ENCODE data around the gene MSLN. TPM values are rescaled to one million over a fixed set of nuclear protein-coding genes. Genes with fewer than 3 reads are reported as not detected.
A peak's percentile ranks its signal among the peaks of the same experiment; 100 is the strongest.

The MSLN gene
- polyA plus RNA-seq, 2 of the 4 experiments (the other 2 are of a cell fraction) = 2.4 to 3.6 TPM

- Histone ChIP-seq H3K4me3 (peak overlapping the region; percentile 60; the same call in 2 of the 3 replicates), H3K9me3 (no peaks in the 10 kb centered on the region), H3K4me2 (peak overlapping the region; percentile 100), H3K27ac (peak overlapping the region; percentile 89 to 91; a peak in 5 of 6 replicates), H3K4me1 (peaks cover 13% of the 10 kb centered on the region)
- TF ChIP-seq HMGXB4 (CRISPR knock-in tag; IDR thresholded peaks at IDR 0.05; ENCODE audit: borderline replicate concordance) (no peak), PBX3 (IDR thresholded peaks at IDR 0.05) (peak; percentile 4; the same call in 1 of the 2 replicates)
- no peak for ATAC-seq
- FAIRE-seq = no peak
- POLR2A ChIA-PET = interaction anchor here (1.3 to 3.1 kb wide), 3 partner anchors 8 to 14 kb away, joined by 3 to 15 read pairs (median 12); partner anchors contain the start of genes ANTKMT and METRN
- DNase-seq (ENCODE audit: low read depth in 1 of 2, low spot score in 1 of 2) = no peak
- CTCF ChIA-PET = interaction anchor here (1.1 to 28.0 kb wide), 5 partner anchors 12 to 60 kb away, joined by 3 to 656 read pairs (median 14); partner anchors contain the start of genes ANTKMT, CCDC78, CHTF18 and CIAO3
- 79% methylated on average over 23 of the region's 55 CpGs for WGBS (ENCODE audit: missing lambda C conversion rate)
Measured at GRCh38 chr16:728890-729744, 31.4 kb upstream of the MSLN start.

- no peak for TF ChIP-seq KDM5A (IDR thresholded peaks at IDR 0.05)
- ChIA-PET POLR2A (interaction anchor here (1.0 to 3.1 kb wide), 3 partner anchors 9 to 77 kb away, joined by 3 to 15 read pairs (median 6); partner anchors contain the start of genes ANTKMT and METRN), CTCF (interaction anchor here (1.3 to 28.0 kb wide), 5 partner anchors 11 to 56 kb away, joined by 3 to 656 read pairs (median 14); partner anchors contain the start of genes ANTKMT, CCDC78, CIAO3 and FBXL16)
- H3K4me1 ChIP-seq = peaks cover 13% of the 10 kb centered on the region
- ATAC-seq (no peak), DNase-seq (ENCODE audit: low read depth in 1 of 2, low spot score in 1 of 2) (no peak), FAIRE-seq (no peak)
- WGBS (ENCODE audit: missing lambda C conversion rate) = 95% methylated on average over 27 of the region's 37 CpGs
- H3K9me3 ChIP-seq = no peaks in the 10 kb centered on the region
- no peak overlapping the region for H3K4me2 ChIP-seq
- H3K4me3 ChIP-seq = no peak overlapping the region
- no peak overlapping the region for H3K27ac ChIP-seq
Measured at GRCh38 chr16:729768-730665, 30.5 kb upstream of the MSLN start.

- ChIA-PET POLR2A (interaction anchor here (1.0 to 3.1 kb wide), 3 partner anchors 10 to 76 kb away, joined by 3 to 15 read pairs (median 6); partner anchors contain the start of genes ANTKMT and METRN), CTCF (interaction anchor here (0.9 to 28.0 kb wide), 6 partner anchors 10 to 55 kb away, joined by 3 to 656 read pairs (median 30); partner anchors contain the start of genes ANTKMT, CCDC78, CIAO3 and FBXL16)
- TF ChIP-seq FOXS1 (CRISPR knock-in tag; IDR thresholded peaks at IDR 0.05) = no peak
- no peak for TF ChIP-seq RFX5 (IDR thresholded peaks at IDR 0.05)
- no peak for TF ChIP-seq CBX8 (IDR thresholded peaks at IDR 0.05)
- no peak for TF ChIP-seq HOXB13 (CRISPR knock-in tag; IDR thresholded peaks at IDR 0.05; ENCODE audit: low read depth)
- Histone ChIP-seq H3K27ac (no peak overlapping the region), H3K4me3 (no peak overlapping the region), H3K4me2 (no peak overlapping the region), H3K9me3 (no peaks in the 10 kb centered on the region), H3K4me1 (peaks cover 13% of the 10 kb centered on the region)
- WGBS (ENCODE audit: missing lambda C conversion rate) = 83% methylated on average over 9 of the region's 22 CpGs
- FAIRE-seq = no peak
- no peak for DNase-seq (ENCODE audit: low read depth in 1 of 2, low spot score in 1 of 2)
- ATAC-seq = no peak
Measured at GRCh38 chr16:730666-731509, 29.6 kb upstream of the MSLN start.

- Histone ChIP-seq H3K4me1 (peaks cover 6% of the 10 kb centered on the region; the same call in 1 of the 3 replicates), H3K4me2 (no peak overlapping the region), H3K9me3 (no peaks in the 10 kb centered on the region), H3K4me3 (no peak overlapping the region), H3K27ac (no peak overlapping the region)
- WGBS (ENCODE audit: missing lambda C conversion rate) = 92% methylated on average over 12 of the region's 12 CpGs
- no peak for DNase-seq (ENCODE audit: low read depth in 1 of 2, low spot score in 1 of 2)
- ATAC-seq = no peak
- CTCF ChIA-PET = interaction anchor here (0.8 to 28.0 kb wide), 7 partner anchors 8 to 53 kb away, joined by 3 to 656 read pairs (median 8); partner anchors contain the start of genes ANTKMT, CCDC78, CIAO3 and FBXL16
- FAIRE-seq = no peak
- POLR2A ChIA-PET = interaction anchor here (1.4 to 3.1 kb wide), 2 partner anchors 9 to 12 kb away, joined by 4 to 15 read pairs; partner anchors contain the start of genes ANTKMT and CIAO3
- TF ChIP-seq EP300 (IDR thresholded peaks at IDR 0.05) (no peak), TP53 (CRISPR knock-in tag; IDR thresholded peaks at IDR 0.05) (no peak), REST (IDR thresholded peaks at IDR 0.05) (no peak), MAFK (IDR thresholded peaks at IDR 0.05; ENCODE audit: partially characterized antibody) (no peak), MAZ (IDR thresholded peaks at IDR 0.05; ENCODE audit: borderline replicate concordance, low read depth, low read length) (no peak), JUNB (IDR thresholded peaks at IDR 0.05) (no peak), HMGXB4 (CRISPR knock-in tag; IDR thresholded peaks at IDR 0.05; ENCODE audit: borderline replicate concordance) (no peak), NR3C1 (IDR thresholded peaks at IDR 0.05) (no peak)
Measured at GRCh38 chr16:732332-732731, 28.2 kb upstream of the MSLN start.
